ENCODE results near the gene CACNG4. TPM values are rescaled to one million over a fixed set of nuclear protein-coding genes. Genes with fewer than 3 reads are reported as not detected.

CACNG4 gene
- total and polyA plus RNA-seq, 12 donors, result 0.11 to 2.4 (median 0.88) TPM; not detected in 4

DNA sequence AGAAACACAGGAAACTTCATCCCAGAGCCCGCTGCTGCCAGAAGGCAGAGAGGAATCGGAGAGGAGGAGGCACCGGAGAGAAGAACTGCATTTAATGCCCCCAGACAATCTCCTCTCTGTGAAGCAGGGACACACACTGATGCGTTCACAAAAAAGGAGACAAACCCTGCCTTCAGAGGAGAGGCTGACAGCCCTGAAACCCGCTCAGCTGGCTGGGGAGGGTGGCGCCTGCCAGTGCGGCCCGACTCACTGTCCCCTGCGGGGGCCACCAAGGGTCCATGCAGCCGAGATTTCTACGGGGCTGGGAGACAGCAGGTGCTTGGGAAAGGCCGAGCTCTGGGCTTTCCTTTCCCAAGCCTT lies 57.9 kb downstream of the CACNG4 start:
- Histone ChIP-seq H3K9me3 (replicated peaks in 1 of 3) (no peaks in the 10 kb centered on the region), H3K4me3 (no peak overlapping the region), H3K4me1 (replicated peaks in 1 of 2) (no peaks in the 10 kb centered on the region), H3K27me3 (no peaks in the 10 kb centered on the region), H3K27ac (no peak overlapping the region), H3K36me3 (replicated peaks in 1 of 2) (no peaks in the 10 kb centered on the region)
- 89 to 96% (median 93%) methylated on average over 6 to 12 of the region's 12 CpGs for WGBS, 4 donors
- intact Hi-C loops (cut with DNase I), result no loop called here
- TF ChIP-seq POLR2A (IDR thresholded peaks at IDR 0.05), result no peak
- TF ChIP-seq, protein P1, sequence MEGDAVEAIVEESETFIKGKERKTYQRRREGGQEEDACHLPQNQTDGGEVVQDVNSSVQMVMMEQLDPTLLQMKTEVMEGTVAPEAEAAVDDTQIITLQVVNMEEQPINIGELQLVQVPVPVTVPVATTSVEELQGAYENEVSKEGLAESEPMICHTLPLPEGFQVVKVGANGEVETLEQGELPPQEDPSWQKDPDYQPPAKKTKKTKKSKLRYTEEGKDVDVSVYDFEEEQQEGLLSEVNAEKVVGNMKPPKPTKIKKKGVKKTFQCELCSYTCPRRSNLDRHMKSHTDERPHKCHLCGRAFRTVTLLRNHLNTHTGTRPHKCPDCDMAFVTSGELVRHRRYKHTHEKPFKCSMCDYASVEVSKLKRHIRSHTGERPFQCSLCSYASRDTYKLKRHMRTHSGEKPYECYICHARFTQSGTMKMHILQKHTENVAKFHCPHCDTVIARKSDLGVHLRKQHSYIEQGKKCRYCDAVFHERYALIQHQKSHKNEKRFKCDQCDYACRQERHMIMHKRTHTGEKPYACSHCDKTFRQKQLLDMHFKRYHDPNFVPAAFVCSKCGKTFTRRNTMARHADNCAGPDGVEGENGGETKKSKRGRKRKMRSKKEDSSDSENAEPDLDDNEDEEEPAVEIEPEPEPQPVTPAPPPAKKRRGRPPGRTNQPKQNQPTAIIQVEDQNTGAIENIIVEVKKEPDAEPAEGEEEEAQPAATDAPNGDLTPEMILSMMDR (IDR thresholded peaks at IDR 0.05), result no peak
- no peak for DNase-seq

GRCh38 chr17:67024736-67025135 lies 60.2 kb downstream of the CACNG4 start:
- H3K27me3 ChIP-seq, result no peaks in the 10 kb centered on the region
- H3K4me1 ChIP-seq (replicated peaks in 1 of 2), result no peaks in the 10 kb centered on the region
- TF ChIP-seq POLR2A (IDR thresholded peaks at IDR 0.05), result no peak
- TF ChIP-seq, protein P1 (IDR thresholded peaks at IDR 0.05), result no peak
- H3K9me3 ChIP-seq (replicated peaks in 1 of 3), result no peaks in the 10 kb centered on the region
- H3K4me3 ChIP-seq, result no peak overlapping the region
- no peak overlapping the region for H3K27ac ChIP-seq
- H3K36me3 ChIP-seq (replicated peaks in 1 of 2), result no peaks in the 10 kb centered on the region
- WGBS, 4 donors, result 88 to 93% (median 92%) methylated on average over 10 to 17 of the region's 17 CpGs
- no peak for DNase-seq
- intact Hi-C loops (cut with DNase I), result no loop called here

GRCh38 chr17:67025216-67025792 lies 60.8 kb downstream of the CACNG4 start:
- H3K27me3 ChIP-seq, result no peaks in the 10 kb centered on the region
- 88 to 91% (median 89%) methylated on average over 15 to 20 of the region's 20 CpGs for WGBS, 4 donors
- intact Hi-C loops (cut with DNase I), result no loop called here
- no peak overlapping the region for H3K4me3 ChIP-seq
- H3K27ac ChIP-seq, result no peak overlapping the region
- TF ChIP-seq, protein P1 (IDR thresholded peaks at IDR 0.05), result no peak
- TF ChIP-seq POLR2A (IDR thresholded peaks at IDR 0.05), result no peak
- H3K9me3 ChIP-seq (replicated peaks in 1 of 3), result no peaks in the 10 kb centered on the region
- no peak for DNase-seq
- no peaks in the 10 kb centered on the region for H3K4me1 ChIP-seq (replicated peaks in 1 of 2)
- H3K36me3 ChIP-seq (replicated peaks in 1 of 2), result no peaks in the 10 kb centered on the region

GRCh38 chr17:67026341-67026740 lies 61.8 kb downstream of the CACNG4 start:
- no peaks in the 10 kb centered on the region for H3K27me3 ChIP-seq
- DNase-seq, result no peak
- H3K4me1 ChIP-seq (replicated peaks in 1 of 2), result no peaks in the 10 kb centered on the region
- no peak overlapping the region for H3K27ac ChIP-seq
- 71 to 89% (median 84%) methylated on average over 1 to 2 of the region's 2 CpGs for WGBS, 4 donors
- no peaks in the 10 kb centered on the region for H3K36me3 ChIP-seq (replicated peaks in 1 of 2)
- no peak for TF ChIP-seq POLR2A (IDR thresholded peaks at IDR 0.05)
- TF ChIP-seq, protein P1 (IDR thresholded peaks at IDR 0.05), result no peak
- no peaks in the 10 kb centered on the region for H3K9me3 ChIP-seq (replicated peaks in 1 of 3)
- intact Hi-C loops (cut with DNase I), result no loop called here
- H3K4me3 ChIP-seq, result no peak overlapping the region
